Mammary epithelial cell (primary cell): ENCODE results near the gene SLC1A5.

Experiments
- CTCF ChIP-seq, 2 donors: IDR thresholded peaks in 1 of 2; conservative IDR thresholded peaks in 1 of 2; 2 replicates each; pipeline ENCODE4 v1.5.1; 2011 to 2012; ENCODE audit warnings: inconsistent platforms in 2 of 2, low read length in 2 of 2, mild to moderate bottlenecking in 2 of 2, control low read depth in 1 of 2, low read depth in 1 of 2; ENCODE audit not compliant: insufficient read depth in 1 of 2; ENCODE audit errors: extremely low read depth in 1 of 2
- EZH2 ChIP-seq: IDR thresholded peaks from 2 replicates; pipeline ENCODE4 v1.6.1; 2012; ENCODE audit warnings: low read length, inconsistent platforms, borderline replicate concordance

GRCh38 chr19:46733690-46734292, 54.6 kb downstream of the SLC1A5 start:
- TF ChIP-seq CTCF (conservative IDR thresholded peaks at IDR 0.05 in 1 of 2, IDR thresholded peaks at IDR 0.05 in 1 of 2; ENCODE audit: extremely low read depth in 1 of 2, insufficient read depth in 1 of 2, low read depth in 1 of 2, low read length in 2 of 2) (no peak), EZH2 (no peak)
